ENCODE results near the gene FAM107B.

GRCh38 chr10:14543904-14544210 is 230.8 kb downstream of the FAM107B start:
- no peak for TF ChIP-seq GLI4 (tag by site-specific recombination; IDR thresholded peaks at IDR 0.05)
- TF ChIP-seq ZNF155 (tag by site-specific recombination; IDR thresholded peaks at IDR 0.05): no peak
- TF ChIP-seq CTCF (tag by site-specific recombination; IDR thresholded peaks at IDR 0.05): no peak
- TF ChIP-seq HOXA7 (CRISPR knock-in tag; IDR thresholded peaks at IDR 0.05; ENCODE audit: borderline replicate concordance): no peak
- TF ChIP-seq ZNF433 (tag by site-specific recombination; IDR thresholded peaks at IDR 0.05; ENCODE audit: low read depth): no peak
- no peak for TF ChIP-seq ZNF274 (IDR thresholded peaks at IDR 0.05; ENCODE audit: low read length)
- TF ChIP-seq ZNF274 (tag by site-specific recombination; IDR thresholded peaks at IDR 0.05; ENCODE audit: borderline replicate concordance): no peak
- no peak for TF ChIP-seq ZBTB1 (tag by site-specific recombination; IDR thresholded peaks at IDR 0.05)
- TF ChIP-seq YY1 (tag by site-specific recombination; IDR thresholded peaks at IDR 0.05): no peak
- TF ChIP-seq ZFP37 (tag by site-specific recombination; IDR thresholded peaks at IDR 0.05): no peak
- TF ChIP-seq ZNF660 (tag by site-specific recombination; IDR thresholded peaks at IDR 0.05): no peak
- TF ChIP-seq ZNF558 (tag by site-specific recombination; IDR thresholded peaks at IDR 0.05): no peak

Data from HEK293 (cell line).